Lower leg skin (tissue), 3 donors: ENCODE measurements around the gene SPATA2L.

Experiments
- POLR2A ChIP-seq, 2 donors: fragments of 450-650 bp; IDR thresholded peaks; one replicate each; pipeline ENCODE4 v1.6.1; 2016 to 2017; ENCODE audit warnings: antibody characterized with exemption in 2 of 2, mild to moderate bottlenecking in 1 of 2, moderate library complexity in 1 of 2
- TF ChIP-seq, protein P1 (sequence below), 3 donors: fragments of 450-650 bp; IDR thresholded peaks; one replicate each; pipeline ENCODE4 v1.5.1; 2016; ENCODE audit warnings: antibody characterized with exemption in 3 of 3, mild to moderate bottlenecking in 3 of 3, moderate library complexity in 2 of 3

GRCh38 chr16:89748076-89748475 lies 46.6 kb upstream of the SPATA2L start:
- TF ChIP-seq, protein P1, sequence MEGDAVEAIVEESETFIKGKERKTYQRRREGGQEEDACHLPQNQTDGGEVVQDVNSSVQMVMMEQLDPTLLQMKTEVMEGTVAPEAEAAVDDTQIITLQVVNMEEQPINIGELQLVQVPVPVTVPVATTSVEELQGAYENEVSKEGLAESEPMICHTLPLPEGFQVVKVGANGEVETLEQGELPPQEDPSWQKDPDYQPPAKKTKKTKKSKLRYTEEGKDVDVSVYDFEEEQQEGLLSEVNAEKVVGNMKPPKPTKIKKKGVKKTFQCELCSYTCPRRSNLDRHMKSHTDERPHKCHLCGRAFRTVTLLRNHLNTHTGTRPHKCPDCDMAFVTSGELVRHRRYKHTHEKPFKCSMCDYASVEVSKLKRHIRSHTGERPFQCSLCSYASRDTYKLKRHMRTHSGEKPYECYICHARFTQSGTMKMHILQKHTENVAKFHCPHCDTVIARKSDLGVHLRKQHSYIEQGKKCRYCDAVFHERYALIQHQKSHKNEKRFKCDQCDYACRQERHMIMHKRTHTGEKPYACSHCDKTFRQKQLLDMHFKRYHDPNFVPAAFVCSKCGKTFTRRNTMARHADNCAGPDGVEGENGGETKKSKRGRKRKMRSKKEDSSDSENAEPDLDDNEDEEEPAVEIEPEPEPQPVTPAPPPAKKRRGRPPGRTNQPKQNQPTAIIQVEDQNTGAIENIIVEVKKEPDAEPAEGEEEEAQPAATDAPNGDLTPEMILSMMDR (IDR thresholded peaks at IDR 0.05), result no peak
- no peak for TF ChIP-seq POLR2A (IDR thresholded peaks at IDR 0.05)
